GM12878 (cell line): ENCODE data around the gene SCNM1. TPM values are rescaled to one million over a fixed set of nuclear protein-coding genes. Genes with fewer than 3 reads are reported as not detected.

Experiments used
- BHLHE40 ChIP-seq, 2 experiments: fragments of 450-650 bp in 1 of 2; IDR thresholded peaks; 2 replicates each; pipeline ENCODE4 v1.6.1; 2011 to 2017; ENCODE audit warnings: low read depth in 2 of 2, borderline replicate concordance in 1 of 2, improper control_type of control experiment in 1 of 2, low read length in 1 of 2, mild to moderate bottlenecking in 1 of 2
- CBX3 ChIP-seq: fragments of 200-600 bp; sonication (generic); IDR thresholded peaks from 2 replicates; pipeline ENCODE4 v1.6.1; 2016; ENCODE audit warnings: low read depth, borderline replicate concordance
- CHD2 ChIP-seq: IDR thresholded peaks from 2 replicates; pipeline ENCODE4 v1.6.1; 2011; ENCODE audit warnings: low read depth, low read length, improper control_type of control experiment, borderline replicate concordance
- ELK1 ChIP-seq: IDR thresholded peaks from 2 replicates; pipeline ENCODE4 v1.6.1; 2012; ENCODE audit warnings: low read depth, low read length, improper control_type of control experiment
- FOS ChIP-seq: IDR thresholded peaks from 3 replicates; pipeline ENCODE4 v1.6.1; 2011; ENCODE audit warnings: borderline replicate concordance; ENCODE audit not compliant: insufficient read length; ENCODE audit errors: extremely low read depth
- GABPA ChIP-seq: IDR thresholded peaks from 2 replicates; pipeline ENCODE4 v1.6.1; 2014; ENCODE audit warnings: antibody characterized with exemption, low read depth, mild to moderate bottlenecking, inconsistent platforms
- KLF5 ChIP-seq: fragments of 450-650 bp; IDR thresholded peaks from 2 replicates; pipeline ENCODE4 v1.6.1; 2014; ENCODE audit warnings: mild to moderate bottlenecking; ENCODE audit not compliant: partially characterized antibody
- LARP7 ChIP-seq: fragments of 450-650 bp; IDR thresholded peaks from 2 replicates; pipeline ENCODE4 v1.6.1; 2017; ENCODE audit warnings: mild to moderate bottlenecking
- MLLT1 ChIP-seq: fragments of 450-650 bp; IDR thresholded peaks from 2 replicates; pipeline ENCODE4 v1.6.1; 2016; ENCODE audit warnings: mild to moderate bottlenecking
- MYC ChIP-seq: IDR thresholded peaks from 2 replicates; pipeline ENCODE4 v1.6.1; 2011; ENCODE audit warnings: mild to moderate bottlenecking, low read length, moderate library complexity, inconsistent platforms; ENCODE audit not compliant: insufficient read depth, insufficient replicate concordance, insufficient read length, severe bottlenecking
- PAX8 ChIP-seq: fragments of 450-650 bp; IDR thresholded peaks from 2 replicates; pipeline ENCODE4 v1.6.1; 2017; ENCODE audit warnings: mild to moderate bottlenecking, moderate library complexity
- PKNOX1 ChIP-seq: fragments of 450-650 bp; IDR thresholded peaks from 2 replicates; pipeline ENCODE4 v1.6.1; 2016; ENCODE audit warnings: mild to moderate bottlenecking
- RAD21 ChIP-seq: IDR thresholded peaks from 2 replicates; pipeline ENCODE4 v1.6.1; 2011; ENCODE audit warnings: mild to moderate bottlenecking, low read depth, low read length, moderate library complexity; ENCODE audit not compliant: insufficient read depth
- SREBF1 ChIP-seq: IDR thresholded peaks from 2 replicates; pipeline ENCODE4 v1.6.1; 2012; ENCODE audit warnings: mild to moderate bottlenecking, low read length
- SREBF2 ChIP-seq: IDR thresholded peaks from 2 replicates; pipeline ENCODE4 v1.6.1; 2012; ENCODE audit warnings: mild to moderate bottlenecking, low read length
- TCF12 ChIP-seq: IDR thresholded peaks from 2 replicates; pipeline ENCODE4 v1.6.1; 2011; ENCODE audit warnings: low read depth, mild to moderate bottlenecking, low read length
- TCF3 ChIP-seq: IDR thresholded peaks from 2 replicates; pipeline ENCODE4 v1.6.1; 2012; ENCODE audit warnings: low read depth, mild to moderate bottlenecking, low read length, borderline replicate concordance; ENCODE audit not compliant: insufficient read depth
- ZNF207 ChIP-seq: fragments of 450-650 bp; IDR thresholded peaks from 2 replicates; pipeline ENCODE4 v1.6.1; 2014; ENCODE audit warnings: antibody characterized with exemption, mild to moderate bottlenecking, borderline replicate concordance
- ZNF217 ChIP-seq: fragments of 450-650 bp; IDR thresholded peaks from 2 replicates; pipeline ENCODE4 v1.6.1; 2017; ENCODE audit warnings: antibody characterized with exemption, mild to moderate bottlenecking
- ZNF274 ChIP-seq: IDR thresholded peaks from one replicate; pipeline ENCODE4 v1.8.0; 2011; ENCODE audit not compliant: insufficient read length, insufficient read depth
- polyA plus RNA-seq, 11 experiments: library from polyadenylated mRNA; depleted of rRNA in 4 of 11; unstranded in 6 of 11; stranded (reverse) in 5 of 11; fragments of >200 nt; fragmentation: Nextera tagmentation in 4 of 11; fragmentation: Illumina TruSeq in 1 of 11; extraction: Ambion mirVana in 4 of 11; extraction: Trizol in 1 of 11; gene quantifications; 1 replicate in 1 of 11; 2 replicates in 10 of 11; pipeline versions ENCODE4 v1.2.1 to v1.2.3, GENCODE V29; 2011 to 2016; ENCODE audit warnings: inconsistent platforms in 2 of 11, missing spikeins in 2 of 11, low read depth in 1 of 11
- total RNA-seq, 4 experiments: library from RNA; depleted of rRNA in 3 of 4; stranded (reverse); fragments of >200 nt in 3 of 4; fragmentation: Illumina TruSeq in 1 of 4; extraction: Trizol in 1 of 4; gene quantifications; 2 replicates each; pipeline versions ENCODE4 v1.2.1 to v1.2.3, GENCODE V29; 2013 to 2021
- TF ChIP-seq, protein P1 (sequence below): fragments of 450-650 bp; IDR thresholded peaks from 2 replicates; pipeline ENCODE4 v1.6.1; 2017; ENCODE audit warnings: mild to moderate bottlenecking
- TF ChIP-seq, protein P2 (sequence below): IDR thresholded peaks from 2 replicates; pipeline ENCODE4 v1.6.1; 2011; ENCODE audit warnings: low read depth, mild to moderate bottlenecking, low read length, moderate library complexity, borderline replicate concordance; ENCODE audit errors: extremely low read depth
- TF ChIP-seq, protein P3 (sequence below): IDR thresholded peaks from 2 replicates; pipeline ENCODE4 v1.6.1; 2011; ENCODE audit warnings: mild to moderate bottlenecking, low read depth, low read length, moderate library complexity; ENCODE audit not compliant: insufficient replicate concordance

Gene SCNM1
- total and polyA plus RNA-seq, 10 of the 15 experiments (the other 5 are each of a cell fraction or from before 2014, with no cell fraction given): 25.8 to 207 (median 76.9) TPM

- TF ChIP-seq PKNOX1: peak; percentile 96
- no peak for TF ChIP-seq SREBF1
- TF ChIP-seq ZNF207: no peak
- no peak for TF ChIP-seq MLLT1
- TF ChIP-seq, protein P1, sequence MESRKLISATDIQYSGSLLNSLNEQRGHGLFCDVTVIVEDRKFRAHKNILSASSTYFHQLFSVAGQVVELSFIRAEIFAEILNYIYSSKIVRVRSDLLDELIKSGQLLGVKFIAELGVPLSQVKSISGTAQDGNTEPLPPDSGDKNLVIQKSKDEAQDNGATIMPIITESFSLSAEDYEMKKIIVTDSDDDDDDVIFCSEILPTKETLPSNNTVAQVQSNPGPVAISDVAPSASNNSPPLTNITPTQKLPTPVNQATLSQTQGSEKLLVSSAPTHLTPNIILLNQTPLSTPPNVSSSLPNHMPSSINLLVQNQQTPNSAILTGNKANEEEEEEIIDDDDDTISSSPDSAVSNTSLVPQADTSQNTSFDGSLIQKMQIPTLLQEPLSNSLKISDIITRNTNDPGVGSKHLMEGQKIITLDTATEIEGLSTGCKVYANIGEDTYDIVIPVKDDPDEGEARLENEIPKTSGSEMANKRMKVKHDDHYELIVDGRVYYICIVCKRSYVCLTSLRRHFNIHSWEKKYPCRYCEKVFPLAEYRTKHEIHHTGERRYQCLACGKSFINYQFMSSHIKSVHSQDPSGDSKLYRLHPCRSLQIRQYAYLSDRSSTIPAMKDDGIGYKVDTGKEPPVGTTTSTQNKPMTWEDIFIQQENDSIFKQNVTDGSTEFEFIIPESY: no peak
- TF ChIP-seq CBX3: no peak
- no peak for TF ChIP-seq ELK1
- no peak for TF ChIP-seq SREBF2
- no peak for TF ChIP-seq GABPA
- TF ChIP-seq ZNF274: no peak
- 0 out of 2 replicates have a peak, but pooled peaks have one; percentile 9 for TF ChIP-seq TCF12
- TF ChIP-seq TCF3: no peak
- TF ChIP-seq FOS: peak; percentile 20
- TF ChIP-seq CHD2: 0 out of 2 replicates have a peak, but pooled peaks have one; percentile 49
- TF ChIP-seq, protein P2, sequence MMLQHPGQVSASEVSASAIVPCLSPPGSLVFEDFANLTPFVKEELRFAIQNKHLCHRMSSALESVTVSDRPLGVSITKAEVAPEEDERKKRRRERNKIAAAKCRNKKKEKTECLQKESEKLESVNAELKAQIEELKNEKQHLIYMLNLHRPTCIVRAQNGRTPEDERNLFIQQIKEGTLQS: no peak
- TF ChIP-seq RAD21: no peak
- no peak for TF ChIP-seq KLF5
- TF ChIP-seq, protein P3, sequence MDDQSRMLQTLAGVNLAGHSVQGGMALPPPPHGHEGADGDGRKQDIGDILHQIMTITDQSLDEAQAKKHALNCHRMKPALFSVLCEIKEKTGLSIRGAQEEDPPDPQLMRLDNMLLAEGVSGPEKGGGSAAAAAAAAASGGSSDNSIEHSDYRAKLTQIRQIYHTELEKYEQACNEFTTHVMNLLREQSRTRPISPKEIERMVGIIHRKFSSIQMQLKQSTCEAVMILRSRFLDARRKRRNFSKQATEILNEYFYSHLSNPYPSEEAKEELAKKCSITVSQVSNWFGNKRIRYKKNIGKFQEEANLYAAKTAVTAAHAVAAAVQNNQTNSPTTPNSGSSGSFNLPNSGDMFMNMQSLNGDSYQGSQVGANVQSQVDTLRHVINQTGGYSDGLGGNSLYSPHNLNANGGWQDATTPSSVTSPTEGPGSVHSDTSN: peak; percentile 92
- TF ChIP-seq ZNF217: no peak
- TF ChIP-seq BHLHE40 (IDR thresholded peaks at IDR 0.05; ENCODE audit: borderline replicate concordance in 1 of 2, low read depth in 2 of 2, low read length in 1 of 2): 0 out of 4 replicates have a peak, but pooled peaks of 1 of the 2 experiments have one; percentile 34
- no peak for TF ChIP-seq PAX8
- TF ChIP-seq MYC: no peak
- TF ChIP-seq LARP7: no peak
Measured at GRCh38 chr1:151130987-151131586, 34.9 kb upstream of the SCNM1 start (continued).
